HG03139 (cell line): Measurements from ENCODE around the gene RAB21.
A peak's percentile ranks its signal among the peaks of the same experiment; 100 is the strongest.
"Not testable (repeated sequence)": the region's sequence is repeated elsewhere in the genome, so short reads cannot be mapped to it uniquely, and the experiment has no call there.

Experiments used
- ATAC-seq: cut with Tn5 transposase; IDR thresholded peaks from one replicate; pipeline ENCODE4 v1.9.1; 2021; ENCODE audit not compliant: unreplicated experiment

The RAB21 gene

DNA sequence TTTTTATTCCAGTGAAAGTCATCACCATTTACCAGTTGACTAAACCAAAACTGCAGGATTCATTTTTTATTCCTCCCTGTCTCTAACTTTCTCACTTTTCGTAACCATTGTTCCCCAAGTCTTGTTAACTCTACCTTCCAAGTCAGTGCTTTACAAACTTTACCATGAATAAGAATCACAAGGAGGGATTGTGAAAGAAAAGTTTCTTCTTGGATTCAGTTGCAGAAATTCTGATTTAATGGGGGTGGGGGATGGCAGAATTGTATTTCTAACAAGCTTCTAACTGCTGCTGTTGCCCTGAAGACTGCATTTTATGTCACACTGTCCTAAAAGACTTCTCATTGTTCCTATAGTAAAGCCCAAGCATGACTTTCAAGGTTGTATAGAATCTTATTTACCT is 5.0 kb upstream of the RAB21 start:
- ATAC-seq = no peak

DNA sequence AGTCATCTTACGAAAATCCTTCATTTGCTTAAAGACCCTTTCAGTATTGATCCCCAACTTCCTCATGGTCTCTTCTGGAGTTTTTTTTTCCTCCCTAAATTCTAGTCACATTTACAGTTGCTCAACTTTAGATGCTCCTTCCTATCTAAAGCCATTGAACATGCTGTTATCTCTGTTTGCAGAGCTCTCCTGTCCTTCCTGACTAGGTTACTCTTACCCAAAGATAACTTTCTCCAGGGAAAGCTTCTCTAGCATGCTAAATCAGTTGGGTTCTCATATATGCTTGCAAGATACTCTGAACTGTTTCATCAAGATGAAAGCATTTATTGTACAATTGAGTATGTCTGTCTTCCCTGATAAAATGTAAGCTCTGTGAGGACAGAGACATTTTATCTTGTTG is 1.8 kb upstream of the RAB21 start:
- ATAC-seq = no peak

DNA sequence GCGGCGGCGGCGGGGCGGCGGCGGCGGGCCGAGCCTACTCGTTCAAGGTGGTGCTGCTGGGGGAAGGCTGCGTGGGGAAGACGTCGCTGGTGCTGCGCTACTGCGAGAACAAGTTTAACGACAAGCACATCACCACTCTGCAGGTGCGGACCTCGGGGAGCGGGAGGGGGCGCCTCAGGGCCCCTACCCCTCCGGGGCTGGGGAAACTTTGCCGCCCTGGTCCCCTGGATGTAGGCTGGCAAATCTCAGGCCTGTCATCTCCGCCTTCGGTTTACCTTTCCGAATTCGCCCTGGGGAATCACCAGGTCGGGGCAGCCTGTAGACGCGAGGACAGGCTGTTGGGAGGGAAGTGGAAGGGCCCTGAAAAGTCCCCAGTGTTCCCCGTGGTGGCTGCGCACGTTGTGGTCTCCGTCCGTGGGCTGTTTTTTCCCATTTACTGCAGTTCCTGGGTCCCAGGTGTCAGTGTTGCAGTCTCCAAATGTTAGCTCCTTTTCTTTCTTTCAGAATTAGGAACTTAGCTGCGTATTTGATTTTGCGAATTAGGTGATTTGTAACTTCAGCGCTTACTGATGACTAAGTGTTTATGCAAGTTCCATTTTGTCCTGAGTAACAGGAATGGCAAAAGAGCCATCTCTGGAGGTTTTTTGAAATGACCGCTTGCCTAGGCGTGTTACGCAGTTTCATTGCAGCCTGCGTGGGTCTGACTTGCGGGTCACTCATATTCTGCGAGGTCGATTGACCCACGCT is 656 bp downstream of the RAB21 start:
- ATAC-seq = peak; percentile 31

DNA sequence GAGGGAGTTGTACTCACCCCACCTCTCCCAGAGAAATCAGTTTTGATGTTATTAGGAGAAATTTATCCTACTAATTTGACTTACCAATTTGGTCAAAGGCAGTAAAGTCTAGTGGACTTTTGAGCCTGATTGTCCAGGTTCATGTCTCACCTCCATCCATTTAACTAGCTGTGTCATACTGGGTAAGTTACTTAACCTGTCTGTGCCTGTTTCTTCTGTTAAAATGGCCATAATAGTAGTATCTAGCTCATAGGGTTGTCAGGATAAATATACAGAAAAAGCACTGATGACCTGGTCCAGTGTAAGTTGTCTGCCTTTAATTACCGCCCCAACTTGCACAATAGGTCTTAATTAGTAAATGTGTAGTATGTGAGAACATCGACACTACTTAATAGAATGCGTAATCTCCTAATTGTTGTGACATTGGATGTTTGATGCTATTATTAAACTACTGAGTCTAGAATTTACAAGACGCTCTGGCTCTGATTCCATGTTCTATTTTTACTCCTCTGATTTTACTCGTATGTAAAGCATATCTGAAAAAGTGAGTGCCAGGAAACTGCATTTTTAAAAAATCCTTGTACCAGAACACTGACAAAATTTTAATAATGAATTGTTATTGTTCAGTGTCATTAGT is 1.5 kb downstream of the RAB21 start:
- no peak for ATAC-seq

DNA sequence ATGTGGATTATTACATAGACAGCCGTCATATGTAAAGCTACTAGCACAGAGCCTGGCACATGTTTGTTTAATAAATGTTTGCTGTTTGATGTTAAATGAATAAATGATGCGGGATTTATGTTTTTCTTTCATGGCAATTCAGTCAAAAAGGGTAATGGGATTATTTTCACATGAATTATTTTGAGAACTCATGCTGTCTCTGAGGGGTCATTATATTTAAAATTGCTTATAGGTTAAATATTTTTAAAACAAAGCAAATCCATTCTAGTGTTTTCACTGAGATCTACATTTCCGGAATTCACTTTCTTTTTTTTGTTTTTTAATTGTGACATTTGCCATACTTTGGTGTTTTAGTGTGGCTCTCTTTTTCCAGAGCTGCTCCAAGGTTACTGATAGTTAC is 5.3 kb downstream of the RAB21 start:
- ATAC-seq = no peak

DNA sequence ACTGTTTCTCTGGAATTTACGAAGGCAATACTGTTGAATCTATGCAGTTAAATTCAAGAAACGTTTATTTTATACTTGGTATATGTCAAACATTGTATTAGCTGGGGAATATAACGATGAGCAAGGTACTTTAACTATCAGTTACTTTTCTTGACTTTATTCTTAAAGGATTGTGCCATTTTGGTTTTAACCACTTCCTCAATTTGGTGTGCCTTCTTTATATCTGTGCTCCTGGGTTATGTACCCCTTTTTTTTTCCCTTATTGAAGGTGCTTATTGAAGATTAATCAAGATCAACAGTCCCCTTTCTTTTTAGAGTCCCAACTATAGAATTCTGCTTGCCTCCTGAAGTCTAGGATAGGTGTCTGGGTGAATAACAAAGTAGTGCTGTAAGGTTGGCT is 5.8 kb downstream of the RAB21 start:
- no peak for ATAC-seq

DNA sequence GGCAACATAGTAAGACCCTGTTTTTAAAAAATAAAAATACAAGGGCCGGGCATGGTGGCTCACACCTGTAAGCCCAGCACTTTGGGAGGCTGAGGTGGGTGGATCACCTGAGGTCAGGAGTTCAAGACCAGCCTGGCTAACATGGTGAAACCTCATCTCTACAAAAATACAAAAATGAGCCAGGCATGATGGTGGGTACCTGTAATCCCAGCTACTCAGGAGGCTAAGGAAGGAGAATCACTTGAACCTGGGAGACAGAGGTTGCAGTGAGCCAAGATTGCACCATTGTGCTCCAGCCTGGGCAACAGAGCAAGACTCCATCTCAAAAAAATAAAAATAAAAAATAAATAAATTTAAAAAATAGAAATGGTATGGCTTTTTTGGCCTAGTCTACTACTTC is 6.7 kb downstream of the RAB21 start:
- ATAC-seq = not testable (repeated sequence)

DNA sequence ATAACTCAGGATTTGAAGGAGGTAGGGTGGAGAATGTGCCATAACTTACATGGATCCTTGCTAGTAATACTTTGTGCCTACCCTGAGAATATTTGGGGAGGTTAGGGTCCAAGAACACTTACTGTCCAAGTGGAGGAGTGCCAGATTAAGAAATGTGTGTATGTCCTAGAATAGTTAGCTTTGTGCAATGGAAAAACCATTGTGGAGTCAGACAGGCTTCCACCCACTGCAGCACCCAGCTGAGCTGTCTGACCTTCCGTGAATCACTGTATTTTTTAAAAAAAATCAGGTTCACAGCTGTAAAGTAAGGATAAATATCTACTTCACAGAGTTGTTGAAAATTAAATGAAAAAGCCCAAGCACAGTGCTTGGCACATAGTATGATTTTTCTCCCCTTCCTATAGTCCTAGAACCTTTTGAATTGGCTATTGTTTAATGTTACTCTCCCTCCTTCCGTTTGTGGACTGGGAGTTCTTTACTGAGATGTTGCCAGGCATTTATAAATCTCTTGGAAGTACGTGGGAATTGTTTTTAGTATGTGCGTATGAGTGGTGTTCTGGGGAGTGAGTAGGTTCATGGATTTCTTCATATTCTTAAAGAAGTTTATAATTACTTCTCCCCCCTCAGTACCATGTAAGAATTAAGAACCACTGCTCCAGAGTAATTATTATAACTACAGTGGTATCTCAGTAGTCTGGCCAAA is 9.2 kb downstream of the RAB21 start:
- no peak for ATAC-seq

DNA sequence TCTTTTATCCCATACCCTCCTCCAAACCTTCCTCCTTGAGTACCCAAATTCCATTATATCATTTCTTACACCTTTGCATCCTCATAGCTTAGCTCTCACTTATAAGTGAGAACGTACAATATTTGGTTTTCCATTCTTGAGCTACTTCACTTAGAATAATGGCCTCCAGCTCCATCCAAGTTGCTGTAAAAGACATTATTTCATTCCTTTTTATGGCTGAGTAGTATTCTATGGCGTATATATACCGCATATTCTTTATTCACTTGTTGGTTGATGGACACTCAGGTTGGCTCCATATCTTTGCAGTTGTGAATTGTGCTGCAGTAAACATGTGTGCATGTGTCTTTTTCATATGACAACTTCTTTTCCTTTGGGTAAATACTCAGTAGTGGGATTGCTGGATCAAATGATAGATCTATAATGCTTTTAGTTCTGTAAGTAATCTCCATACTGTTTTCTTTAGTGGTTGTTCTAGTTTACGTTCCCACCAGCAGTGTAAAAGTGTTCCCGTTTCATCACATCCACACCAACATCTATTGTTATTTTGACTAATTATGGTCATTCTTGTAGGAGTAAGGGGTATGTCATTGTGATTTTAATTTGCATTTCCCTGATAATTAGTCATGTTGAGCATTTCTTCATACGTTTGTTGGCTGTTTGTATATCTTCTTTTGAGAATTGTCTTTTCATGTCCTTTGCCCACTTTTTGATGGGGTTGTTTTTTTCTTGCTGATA is 10.1 kb downstream of the RAB21 start:
- ATAC-seq = no peak

DNA sequence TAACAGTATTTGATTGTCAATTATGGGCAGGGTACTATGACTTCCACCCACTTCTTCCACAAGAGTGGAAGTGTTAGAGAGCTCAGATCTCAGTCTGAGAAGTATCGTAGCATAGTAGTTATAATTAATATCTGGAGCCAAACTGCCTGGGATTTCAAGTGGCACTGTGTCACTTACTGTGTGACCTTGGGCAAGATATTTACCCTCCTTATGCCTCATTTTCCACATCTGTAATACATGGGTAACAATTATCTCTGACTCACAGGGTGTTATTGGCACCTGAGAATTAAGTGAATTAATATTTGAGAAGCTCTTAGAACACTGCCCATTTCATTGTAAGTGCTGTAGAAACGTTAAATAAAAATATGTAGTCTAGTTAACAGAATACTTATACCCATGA is 11.5 kb downstream of the RAB21 start:
- no peak for ATAC-seq

DNA sequence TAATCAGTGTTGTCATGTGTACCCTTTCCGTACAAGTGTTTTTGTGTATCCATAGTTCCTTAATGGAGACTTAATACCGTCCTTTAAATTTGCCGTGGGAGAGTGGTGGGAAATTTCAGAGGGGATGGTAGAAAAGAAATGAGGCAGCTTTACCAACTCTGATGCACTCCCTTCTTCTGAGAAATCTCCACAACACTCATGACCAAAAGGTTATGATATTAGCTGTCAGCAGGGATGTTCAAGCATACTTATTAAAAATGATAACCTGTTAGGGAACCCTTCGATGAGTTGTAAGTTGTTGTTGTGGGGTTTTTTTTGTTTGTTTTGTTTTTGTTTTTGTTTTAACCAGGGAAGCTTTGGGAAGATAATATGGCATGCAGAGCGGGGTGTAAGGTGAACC is 12.5 kb downstream of the RAB21 start:
- ATAC-seq = no peak

DNA sequence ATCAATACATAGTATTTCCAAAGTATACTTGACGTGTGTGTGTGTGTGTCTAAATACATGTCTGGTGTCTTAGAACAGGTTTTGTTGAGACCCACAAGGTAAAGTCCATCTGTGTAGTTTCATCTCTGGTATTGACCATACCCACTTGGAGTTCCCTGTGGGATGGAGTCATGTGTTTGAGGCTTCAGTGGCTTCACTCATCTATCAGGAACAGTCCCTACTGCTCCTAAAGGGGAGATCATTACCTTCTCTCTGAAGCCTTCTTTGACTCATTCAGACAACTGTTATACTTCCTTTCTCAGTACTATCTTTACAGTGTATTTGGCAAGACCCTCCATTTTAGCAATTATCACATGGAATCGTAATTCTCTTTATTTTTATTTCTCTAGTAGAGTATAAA is 14.2 kb downstream of the RAB21 start:
- no peak for ATAC-seq

DNA sequence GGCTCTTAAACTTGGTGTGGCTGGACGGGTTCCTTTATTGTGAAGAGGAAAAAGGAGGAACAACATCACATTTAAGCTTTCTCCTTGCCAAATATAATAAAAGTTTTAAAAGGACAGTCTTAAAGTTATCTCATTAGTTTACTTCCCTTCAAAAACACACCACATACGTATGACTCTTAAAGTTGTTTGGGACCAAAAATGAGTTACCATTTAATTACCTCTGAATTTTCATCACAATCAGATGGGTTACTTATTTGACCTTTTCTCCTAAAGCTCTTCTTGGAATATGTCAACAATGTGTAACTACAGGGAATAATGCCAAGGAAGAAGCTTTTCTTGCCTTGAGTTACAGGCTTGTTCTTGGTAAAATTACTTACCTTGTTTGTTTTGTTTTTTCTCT is 16.4 kb downstream of the RAB21 start:
- no peak for ATAC-seq

DNA sequence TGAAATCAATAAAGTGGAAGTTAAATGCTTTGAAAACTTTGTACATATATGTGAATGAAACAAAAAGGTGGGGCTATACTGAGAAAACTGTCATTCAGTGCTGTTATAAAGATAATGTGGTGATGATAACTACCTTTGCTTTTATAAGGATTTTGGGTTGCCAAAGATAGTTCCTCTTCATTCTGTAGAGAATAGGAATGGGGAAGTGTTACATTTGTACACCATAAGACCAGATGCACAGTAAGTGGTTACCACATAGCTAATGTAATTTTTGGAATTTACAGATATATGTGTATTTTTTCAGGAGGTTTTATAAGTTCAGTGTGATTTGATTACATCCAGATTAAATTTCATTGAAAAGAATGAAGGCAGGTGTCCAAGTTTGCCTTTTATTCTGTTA is 18.1 kb downstream of the RAB21 start:
- ATAC-seq = no peak

DNA sequence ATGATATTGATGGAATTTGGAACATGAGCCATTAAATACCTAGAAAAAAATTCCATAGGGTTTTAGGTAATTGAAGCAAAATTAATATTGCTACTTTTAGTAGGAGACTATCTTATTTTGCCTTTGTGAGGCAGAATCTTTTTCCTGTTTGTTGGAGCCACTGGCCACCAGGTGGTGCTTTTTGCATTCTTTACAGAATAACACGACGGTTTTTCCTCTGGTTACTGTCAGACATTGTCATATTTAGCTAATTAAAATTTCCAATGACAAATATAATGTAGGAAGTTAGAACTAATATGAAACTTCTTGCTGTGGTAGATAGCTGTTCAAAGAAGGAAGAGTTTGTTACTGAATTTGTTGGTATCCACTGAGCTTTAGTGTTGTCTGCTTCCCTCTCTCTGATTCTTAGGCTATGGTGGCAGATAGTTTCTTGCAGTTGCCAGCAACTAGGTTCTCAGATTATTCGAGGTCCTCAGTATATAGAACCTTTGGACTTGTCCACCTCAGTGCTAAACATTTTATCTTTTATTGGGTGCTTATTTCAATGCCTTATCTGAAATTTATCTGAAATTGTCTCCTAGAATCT is 25.7 kb downstream of the RAB21 start:
- ATAC-seq = no peak

DNA sequence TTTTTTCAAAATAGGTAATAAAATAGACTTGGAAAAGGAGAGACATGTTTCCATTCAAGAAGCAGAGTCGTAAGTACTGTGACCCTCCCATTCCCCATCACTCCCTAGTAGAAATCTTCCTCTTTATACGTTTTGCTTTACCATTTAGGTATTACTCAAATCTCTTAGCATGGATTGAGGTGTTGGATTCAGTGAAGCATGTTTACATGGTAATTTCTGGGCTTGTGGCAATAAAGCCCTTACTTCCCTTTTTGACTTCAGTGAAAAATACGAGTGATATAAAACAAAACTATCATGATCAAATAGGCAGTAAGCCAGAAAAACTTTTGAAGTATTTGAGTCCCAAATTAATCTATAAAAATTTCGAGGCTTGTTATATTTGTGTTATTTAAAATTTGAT is 27.4 kb downstream of the RAB21 start:
- ATAC-seq = no peak

DNA sequence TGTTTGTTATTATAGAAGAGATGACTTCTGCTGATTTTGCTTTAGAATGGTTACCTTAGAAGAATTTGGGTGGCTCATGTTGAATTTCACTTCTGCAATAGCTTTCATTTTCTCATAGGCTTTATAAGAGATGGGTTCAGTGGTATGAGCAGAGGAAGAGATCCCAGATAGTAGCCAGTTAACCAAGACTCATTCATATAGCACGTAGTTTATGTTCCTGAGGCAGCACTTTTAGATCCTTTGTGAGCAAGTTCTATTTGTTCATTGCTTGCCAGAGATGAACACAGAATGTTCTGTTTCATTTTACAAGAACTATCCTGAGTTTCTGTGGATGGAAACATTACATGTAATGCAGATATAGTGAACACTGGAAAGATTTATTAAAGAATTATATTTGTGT is 32.2 kb downstream of the RAB21 start:
- ATAC-seq = no peak

DNA sequence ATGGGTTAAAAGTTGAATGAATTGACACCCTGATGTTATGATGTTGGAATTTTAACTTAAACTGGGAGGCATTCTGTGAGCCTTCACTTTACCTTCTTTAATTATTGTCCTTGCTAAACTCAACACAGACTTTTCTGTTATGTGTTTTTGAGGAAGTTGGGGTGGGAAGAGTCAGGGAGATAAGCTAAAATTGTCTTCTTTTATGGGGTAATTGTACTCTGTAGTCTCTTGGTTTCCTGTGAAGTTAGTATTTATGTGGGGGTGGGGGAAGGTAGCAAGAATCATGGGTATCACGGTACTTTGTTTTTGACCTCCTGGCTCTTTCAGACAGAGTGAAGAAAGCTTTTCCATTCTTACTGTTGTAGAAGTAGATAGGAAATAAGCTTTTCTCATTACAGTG is 32.9 kb downstream of the RAB21 start:
- ATAC-seq = no peak

DNA sequence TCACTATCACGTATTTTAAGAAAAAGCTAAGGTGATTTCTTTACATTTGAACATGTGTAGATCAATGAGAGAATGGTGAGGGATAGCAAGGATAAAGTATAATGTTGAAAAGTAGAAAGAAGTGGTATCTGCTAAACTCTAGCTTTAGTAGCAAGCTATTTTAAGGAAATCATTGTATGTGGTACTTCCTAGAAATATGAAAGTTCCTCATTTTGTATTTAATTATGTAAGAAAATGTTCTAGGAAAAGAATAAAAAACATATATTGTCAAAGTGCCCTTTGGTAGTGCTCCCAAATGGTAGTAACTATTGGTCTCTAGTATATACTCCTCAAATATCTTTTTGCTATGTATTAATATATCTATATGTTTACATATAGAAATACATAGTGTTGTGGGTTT is 35.7 kb downstream of the RAB21 start:
- no peak for ATAC-seq

DNA sequence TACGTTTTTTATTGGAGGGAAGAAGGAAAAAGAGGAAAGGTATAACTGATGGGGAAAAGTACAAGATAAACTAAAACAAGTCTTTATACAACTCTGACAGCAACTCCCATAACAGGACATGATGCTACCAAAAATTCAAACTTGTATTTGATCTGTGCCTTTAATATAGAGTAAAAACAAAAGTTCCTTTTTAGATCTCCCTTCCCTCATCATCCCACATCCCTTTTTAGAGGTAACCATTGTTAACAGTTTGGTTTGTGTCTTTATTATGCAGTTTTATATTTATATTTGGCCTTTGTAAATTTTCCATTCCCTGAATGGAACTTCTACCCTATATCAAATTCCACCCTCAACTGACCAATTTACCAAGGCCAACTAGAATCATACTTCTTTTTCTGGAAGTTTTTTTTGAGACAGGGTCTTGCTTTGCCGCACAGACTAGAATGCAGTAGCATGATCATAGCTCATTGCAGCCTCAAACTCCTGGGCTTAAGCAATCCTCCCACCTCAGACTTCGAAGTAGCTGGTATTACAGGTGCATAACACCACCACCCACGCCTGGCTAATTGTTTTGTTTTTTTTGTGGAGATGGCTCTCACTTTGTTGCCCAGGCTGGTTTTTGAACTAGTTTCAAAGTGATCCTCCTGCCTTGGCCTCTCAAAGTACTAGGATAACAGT is 36.9 kb downstream of the RAB21 start:
- ATAC-seq = no peak

DNA sequence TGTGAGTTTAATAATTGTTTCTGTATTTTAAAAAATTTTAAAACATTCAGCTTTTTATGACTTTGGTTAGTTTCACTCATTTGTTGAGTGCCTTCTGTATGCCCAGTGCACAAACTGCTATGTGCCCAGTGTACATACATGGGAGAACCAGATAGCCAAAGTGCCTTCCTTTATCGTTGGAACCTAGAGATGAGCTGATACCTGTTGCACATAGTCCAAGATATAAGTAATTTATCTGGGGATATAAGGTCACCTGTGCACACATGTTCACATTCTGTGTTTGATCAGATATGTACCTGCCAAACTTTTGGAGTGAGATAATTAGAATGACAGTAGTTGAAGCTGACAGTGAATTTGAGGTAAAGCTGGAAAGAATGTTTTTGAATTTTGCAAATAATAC is 37.9 kb downstream of the RAB21 start:
- ATAC-seq = no peak
